G401.6 (cell line): ENCODE results near the gene PARG.
"Not testable (repeated sequence)": the region's sequence is repeated elsewhere in the genome, so short reads cannot be mapped to it uniquely, and the experiment has no call there.

Source experiments
- FAIRE-seq: peaks from 2 replicates; lab custom pipeline; 2012; peaks lifted over from hg19 to GRCh38; lab: Jason Lieb, UNC

The PARG gene

DNA sequence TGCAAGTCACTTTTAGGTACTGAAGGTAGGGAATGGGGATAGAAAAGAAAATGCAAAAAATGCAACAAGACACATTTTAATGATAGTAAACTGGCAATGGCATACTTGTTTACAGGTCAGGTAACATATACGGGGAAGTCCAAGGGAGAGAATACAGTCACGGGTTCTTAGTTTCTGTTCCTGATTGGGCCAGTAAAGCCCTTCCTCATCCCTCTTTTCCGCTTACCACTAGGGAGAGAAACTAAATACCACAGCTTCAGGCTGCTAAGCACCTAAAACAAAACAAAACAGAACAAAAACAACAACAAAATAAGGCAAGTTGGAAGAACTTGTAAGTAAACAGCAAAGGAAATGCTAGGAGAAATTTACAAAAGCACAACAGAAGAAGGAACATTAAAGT lies 114.5 kb downstream of the PARG start:
- no peak for FAIRE-seq

DNA sequence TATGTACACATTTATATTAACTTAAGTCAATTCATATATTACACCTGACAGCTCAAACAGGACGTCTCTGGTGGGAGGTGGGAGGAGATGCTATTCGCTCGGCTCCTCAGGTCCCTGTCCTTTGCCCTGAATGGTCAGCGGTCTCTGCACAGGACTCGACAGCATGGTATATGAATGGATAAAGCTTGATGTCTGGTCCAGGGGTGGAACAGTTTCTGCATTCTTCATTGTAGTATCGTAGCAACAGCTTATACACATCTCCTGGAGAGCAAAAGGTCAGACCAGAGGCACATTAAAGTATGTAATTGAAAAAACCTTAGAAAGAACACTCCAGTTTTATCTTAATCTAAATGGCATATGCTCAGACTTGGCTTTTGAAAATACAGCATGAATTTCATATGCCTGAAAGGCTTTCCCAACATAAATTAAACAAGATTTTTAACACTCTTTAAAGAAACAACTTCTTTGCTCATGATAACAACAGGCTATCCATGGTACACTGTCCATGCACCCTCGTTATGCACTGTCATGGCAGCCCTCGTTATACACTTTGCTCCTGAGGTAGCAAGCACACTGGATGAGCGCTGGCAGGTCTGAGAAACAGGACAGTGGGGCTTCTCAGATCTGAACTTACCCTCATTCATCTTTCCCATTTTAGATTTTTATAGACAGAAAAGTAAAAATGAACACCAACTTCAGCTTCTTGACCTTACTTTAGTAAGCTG lies 122.4 kb downstream of the PARG start:
- FAIRE-seq: no peak

DNA sequence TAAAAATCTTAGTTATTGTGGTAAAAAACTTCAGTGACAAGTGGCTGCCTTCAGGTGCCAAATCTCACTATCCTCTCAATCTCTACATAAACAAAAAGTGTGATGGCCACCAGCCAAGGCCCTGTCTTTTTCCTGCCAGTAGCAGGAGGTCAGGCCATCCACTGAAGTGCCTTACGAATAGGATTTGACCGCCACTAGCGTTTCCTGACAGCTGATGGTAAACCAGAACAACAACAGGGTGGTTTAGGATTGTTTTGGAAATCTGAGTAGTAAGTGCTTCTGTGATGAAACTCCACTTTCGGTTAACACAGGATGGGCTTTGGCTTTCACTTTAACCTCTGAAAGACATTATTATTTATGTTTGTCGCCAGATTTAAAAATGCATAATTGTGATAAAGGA lies 124.0 kb downstream of the PARG start:
- FAIRE-seq: no peak

DNA sequence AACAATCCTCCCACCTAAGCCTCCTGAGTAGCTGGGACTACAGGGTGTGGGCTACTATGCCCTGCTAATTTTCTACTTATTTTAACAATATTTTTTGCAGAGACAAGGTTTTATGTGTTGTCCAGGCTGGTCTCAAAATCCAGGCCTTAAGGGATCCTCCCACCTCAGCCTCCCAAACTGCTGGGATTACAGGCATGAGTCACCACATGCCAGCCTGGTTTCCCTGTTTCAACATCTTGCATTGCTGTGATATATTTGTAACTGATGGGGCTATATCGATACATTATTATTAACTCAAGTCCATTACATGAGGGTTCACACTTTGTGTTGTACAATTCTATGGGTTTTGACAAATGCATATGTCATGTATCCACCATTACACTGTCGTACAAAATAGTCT lies 137.8 kb downstream of the PARG start:
- FAIRE-seq: no peak

DNA sequence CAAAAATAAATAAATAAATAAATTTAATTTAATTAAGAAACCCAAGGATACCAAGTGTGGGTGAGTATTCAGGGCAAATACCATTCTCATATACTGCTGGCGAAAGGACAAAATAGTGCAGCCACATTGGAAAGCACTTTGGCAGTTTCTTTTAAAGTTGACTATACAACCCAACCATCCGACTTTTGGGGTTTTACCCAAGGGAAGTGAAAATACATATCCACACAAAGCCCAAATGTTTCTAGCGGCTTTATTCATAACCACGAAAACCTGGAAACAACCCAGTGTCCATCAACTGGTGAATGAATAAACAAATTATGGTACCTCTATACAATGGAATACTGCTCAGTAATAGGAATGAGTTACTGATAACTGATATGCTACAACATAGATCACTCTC lies 143.6 kb downstream of the PARG start:
- FAIRE-seq: no peak

DNA sequence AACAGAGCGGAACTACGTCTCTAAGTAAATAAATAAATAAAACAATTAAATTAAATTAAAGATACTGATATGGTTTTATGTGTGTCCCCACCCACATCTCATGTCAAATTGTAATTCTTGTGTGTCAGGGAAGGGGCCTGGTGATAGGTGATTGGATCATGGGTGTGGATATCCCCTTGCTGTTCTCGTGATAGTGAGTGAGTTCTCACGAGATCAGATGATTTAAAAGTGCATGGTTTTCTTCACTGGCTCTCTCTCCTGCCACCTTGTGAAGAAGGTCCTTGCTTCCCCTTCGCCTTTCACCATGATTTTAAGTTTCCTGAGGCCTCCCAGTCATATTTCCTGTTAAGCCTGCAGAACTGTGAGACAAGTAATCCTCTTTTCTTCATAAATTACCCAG lies 150.7 kb downstream of the PARG start:
- FAIRE-seq: no peak

DNA sequence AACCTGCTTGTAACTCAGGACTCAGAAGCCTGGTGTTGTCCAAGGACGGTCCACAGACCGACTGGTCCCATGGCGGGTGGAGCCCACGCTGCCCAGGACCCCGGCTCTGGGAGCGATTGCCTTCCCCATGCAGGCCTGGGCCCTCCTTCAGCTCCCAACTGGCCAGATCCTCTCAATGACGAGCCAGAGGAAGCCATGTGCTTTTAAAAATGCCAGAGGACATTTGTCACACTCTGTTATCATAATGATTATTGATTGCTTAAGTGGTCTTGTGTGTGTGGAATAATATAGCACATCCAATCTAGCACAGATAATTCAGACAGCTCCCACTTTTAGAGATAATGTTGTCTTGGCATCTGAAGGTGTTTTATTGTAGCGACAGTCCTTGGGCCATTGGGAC lies 157.1 kb downstream of the PARG start:
- FAIRE-seq: no peak

DNA sequence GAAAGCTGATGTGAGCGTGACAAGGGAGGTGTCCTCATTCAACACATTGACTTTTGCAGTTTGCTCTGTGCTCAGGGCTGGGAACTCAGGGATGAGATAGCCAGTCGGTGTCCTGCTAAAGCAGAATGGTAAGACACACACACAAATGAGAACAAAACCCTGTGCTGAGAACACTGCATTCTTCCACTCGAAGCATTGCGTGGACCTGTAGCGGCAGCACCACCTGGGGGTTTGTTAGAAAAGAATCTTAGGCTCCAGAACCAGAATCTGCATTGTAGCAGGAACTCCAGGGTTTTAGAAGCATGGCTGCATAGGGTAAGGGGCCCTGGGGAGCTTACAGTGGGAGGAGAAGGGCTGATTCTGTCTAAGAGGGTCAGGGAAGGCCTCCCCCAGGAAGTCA lies 158.2 kb downstream of the PARG start:
- FAIRE-seq: no peak

DNA sequence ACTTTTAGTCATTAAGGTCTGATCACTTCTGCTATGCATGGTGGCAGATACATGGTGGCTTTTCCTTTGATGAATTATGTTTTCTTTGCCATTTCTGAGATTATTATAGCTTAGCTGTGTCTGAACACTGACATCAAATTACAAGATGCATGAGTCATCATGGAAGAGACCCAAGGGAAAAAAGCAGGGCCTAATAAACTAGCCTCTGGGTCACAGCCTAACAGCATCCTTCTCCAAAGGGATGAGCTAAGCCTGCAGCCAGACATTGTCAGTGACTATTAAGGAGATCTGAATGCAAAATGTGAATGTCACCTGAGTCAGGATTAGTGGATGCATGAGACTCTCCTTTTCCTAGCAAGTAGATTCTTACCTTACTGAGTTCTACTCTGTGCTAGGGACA lies 160.6 kb downstream of the PARG start:
- FAIRE-seq: no peak

DNA sequence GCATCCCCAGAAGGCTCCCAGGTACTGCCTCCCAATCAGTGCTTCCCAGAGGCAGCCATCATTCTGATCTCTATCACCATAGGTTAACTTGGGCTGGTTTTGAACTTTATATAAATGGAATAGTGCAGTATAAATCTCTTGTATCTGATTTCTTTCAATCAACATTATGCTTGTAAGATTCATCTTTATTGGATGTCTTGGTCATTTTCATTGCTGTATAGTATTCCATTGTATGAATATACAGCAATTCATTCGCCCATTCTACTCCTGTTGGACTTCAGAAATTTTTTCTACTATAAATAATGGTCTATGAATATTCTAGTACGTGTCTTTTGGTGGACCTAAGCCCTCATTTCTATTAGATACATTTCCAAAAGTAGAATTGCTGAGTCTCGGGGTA lies 163.6 kb downstream of the PARG start:
- FAIRE-seq: no peak

DNA sequence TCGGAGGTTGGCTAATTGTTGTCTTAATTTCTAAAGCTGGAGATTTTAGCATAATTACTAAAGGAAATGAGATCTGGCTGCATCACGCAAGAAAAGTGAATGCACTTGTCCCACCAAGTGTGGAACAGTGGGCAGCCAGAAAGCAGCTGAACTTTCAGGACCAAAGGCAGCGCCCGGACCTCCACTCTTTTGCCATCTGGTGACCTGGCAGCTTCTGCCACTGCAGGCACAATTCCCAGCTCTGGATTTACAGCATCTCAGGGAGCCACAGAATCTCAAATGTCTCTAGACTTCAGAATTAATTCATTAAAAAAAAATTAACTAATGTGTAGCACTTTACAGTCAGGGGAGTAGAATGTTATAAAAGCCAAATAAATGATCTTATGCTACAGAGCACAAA lies 165.0 kb downstream of the PARG start:
- FAIRE-seq: no peak

DNA sequence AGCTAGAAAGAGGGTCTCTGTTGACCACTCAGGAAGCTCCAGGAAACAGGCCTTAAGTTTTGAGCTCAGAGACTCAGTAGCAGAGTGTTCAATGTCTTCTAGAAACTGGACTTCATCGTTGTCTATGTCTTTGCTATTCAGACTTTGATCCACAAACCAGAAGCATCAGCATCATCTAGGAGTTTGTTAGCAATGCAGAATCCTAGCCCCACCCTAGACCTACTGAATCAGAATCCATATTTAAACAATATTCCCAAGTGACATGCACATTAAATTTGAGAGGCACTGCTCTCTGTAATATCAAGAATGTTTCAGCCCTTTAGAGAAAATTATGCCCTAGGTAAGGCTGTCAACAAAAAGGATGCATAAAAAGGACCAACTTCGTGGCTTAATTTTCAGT lies 166.8 kb downstream of the PARG start:
- no peak for FAIRE-seq

DNA sequence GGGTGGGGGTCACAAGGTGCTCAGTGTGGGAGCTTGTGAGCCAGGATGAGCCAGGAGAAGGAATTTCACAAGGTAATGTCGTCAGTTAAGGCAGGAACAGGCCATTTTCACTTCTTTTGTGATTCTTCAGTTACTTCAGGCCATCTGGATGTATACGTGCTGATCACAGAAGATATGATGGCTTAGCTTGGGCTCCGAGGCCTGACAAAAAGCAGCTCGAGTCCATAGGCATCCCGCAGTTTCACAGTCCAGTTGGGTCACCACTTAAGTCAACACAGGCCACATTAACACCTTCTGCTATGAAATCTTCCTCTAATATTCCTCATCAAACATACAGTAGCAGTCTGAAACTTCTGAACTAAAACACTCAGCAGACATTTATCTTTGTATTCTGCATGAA lies 168.9 kb downstream of the PARG start:
- FAIRE-seq: not testable (repeated sequence)

DNA sequence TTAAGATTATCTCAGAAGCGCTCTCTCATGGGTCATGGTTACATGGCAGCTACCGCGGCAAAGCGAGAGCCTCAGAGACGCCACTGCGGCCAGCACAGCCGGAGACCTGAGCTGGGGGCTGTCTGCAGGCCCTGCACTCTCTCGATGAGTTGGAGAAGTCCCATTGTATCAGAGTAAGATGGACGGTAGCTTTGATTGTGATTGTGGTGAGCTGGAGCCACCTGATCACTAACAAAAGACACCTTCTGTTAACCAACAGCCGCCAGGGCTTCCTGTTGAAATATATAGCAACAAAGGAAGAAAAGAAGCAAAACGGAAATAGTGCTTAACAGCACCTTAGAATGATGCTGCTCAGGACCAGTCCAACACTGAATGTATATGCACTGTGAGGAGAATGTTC lies 170.8 kb downstream of the PARG start:
- FAIRE-seq: not testable (repeated sequence)

DNA sequence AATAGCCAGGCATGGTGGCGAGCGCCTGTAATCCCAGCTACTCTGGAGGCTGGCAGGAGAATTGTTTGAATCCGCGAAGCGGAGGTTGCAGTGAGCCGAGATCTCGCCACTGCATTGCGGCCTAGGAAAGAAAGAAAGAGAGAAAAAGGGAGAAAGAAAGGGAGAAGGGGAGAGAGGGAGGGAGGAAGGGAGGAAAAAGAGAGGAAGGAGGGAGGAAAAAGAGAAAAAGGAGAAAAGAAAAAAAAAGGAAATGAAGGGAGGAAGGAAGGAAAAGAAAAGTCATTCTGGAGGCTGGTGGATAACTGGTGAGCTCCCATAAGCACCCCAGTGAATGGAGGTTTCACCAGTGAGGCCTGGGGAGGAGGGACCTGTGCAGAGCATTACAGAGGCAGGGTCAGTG lies 172.1 kb downstream of the PARG start:
- no peak for FAIRE-seq

DNA sequence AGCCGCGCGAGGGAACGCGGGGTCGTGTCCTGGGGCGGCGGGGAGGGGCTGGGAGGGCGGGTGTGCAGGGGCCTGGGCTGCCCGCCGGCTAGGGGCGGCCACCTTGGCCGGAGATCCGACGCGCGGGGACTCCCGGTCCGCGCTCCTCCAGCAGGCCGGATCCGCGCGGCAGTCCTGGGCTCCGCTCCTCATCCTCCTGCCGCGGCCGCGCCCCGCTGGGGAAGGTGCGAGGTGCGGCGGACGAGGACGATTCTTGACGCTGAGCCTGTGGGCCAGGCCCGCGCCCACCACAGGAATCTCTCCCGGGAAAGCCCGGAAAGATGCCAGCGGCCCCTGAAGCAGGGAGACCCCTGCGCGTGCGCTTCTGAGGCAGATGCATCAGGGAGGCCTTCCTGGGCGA lies 173.1 kb downstream of the PARG start:
- no peak for FAIRE-seq

DNA sequence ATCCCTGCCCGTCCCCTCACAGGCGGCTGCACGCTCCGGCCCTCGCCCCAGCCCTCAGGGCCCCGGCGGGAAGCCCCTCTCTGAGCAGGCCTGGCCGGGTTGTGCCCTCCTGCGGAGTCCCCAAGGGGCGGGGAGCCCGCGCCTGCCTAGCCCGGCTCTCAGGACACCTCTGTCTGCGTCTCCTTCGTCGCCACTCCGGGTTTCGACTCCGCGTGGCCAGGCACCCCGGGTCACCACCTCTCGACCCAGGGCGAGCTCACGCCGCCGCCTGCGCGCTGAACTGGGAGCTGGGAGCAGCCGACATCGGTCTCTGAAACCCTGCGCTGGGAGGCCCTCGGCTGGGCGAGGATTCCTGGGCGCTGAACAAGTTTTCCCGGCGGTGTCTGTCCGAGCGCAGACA lies 173.5 kb downstream of the PARG start:
- FAIRE-seq: no peak
